SU-DHL-6 (cell line): Measurements from ENCODE around the gene CLSTN2.

Experiments
- H2AFZ ChIP-seq: fragments of 200-600 bp; sonication (generic); 2 replicates; pipeline ENCODE4 v1.6.1; 2014; ENCODE audit warnings: low read depth, mild to moderate bottlenecking, moderate library complexity, mixed read lengths, antibody characterized with exemption, low read length; ENCODE audit not compliant: severe bottlenecking
- H3F3A ChIP-seq: fragments of 200-600 bp; shearing (Covaris generic); 2 replicates; pipeline ENCODE4 v1.6.0; 2016; ENCODE audit warnings: antibody characterized with exemption, mild to moderate bottlenecking; ENCODE audit not compliant: insufficient read depth
- H3K27ac ChIP-seq: fragments of 200-600 bp; sonication (generic); 2 replicates; pipeline ENCODE4 v1.5.1; 2016; ENCODE audit warnings: low read depth, mild to moderate bottlenecking, low read length, moderate library complexity, mixed read lengths
- H3K27me3 ChIP-seq: fragments of 200-600 bp; sonication (generic), shearing (Covaris generic); 2 replicates; pipeline ENCODE4 v1.6.0; 2014; ENCODE audit warnings: mild to moderate bottlenecking, low read length
- H3K36me3 ChIP-seq: fragments of 200-600 bp; sonication (generic); 2 replicates; pipeline ENCODE4 v1.6.1; 2014; ENCODE audit warnings: mild to moderate bottlenecking, low read length, mixed read lengths
- H3K4me2 ChIP-seq: fragments of 300-600, 200-600 bp; shearing (Covaris generic), sonication (generic); 2 replicates; pipeline ENCODE4 v1.6.0; 2014; ENCODE audit warnings: low read length, low read depth, mild to moderate bottlenecking; ENCODE audit not compliant: poor library complexity, severe bottlenecking
- H3K4me3 ChIP-seq: fragments of 200-600 bp; sonication (generic); 2 replicates; pipeline ENCODE4 v1.5.1; 2014; ENCODE audit warnings: antibody characterized with exemption, low read length, mild to moderate bottlenecking, mixed read lengths; ENCODE audit not compliant: insufficient read depth, poor library complexity, severe bottlenecking
- H3K79me2 ChIP-seq: fragments of 200-600 bp; sonication (generic); 2 replicates; pipeline ENCODE4 v1.6.1; 2014; ENCODE audit warnings: mild to moderate bottlenecking, low read length, moderate library complexity; ENCODE audit not compliant: insufficient read depth
- H3K9ac ChIP-seq: fragments of 200-600 bp; sonication (generic); 2 replicates; pipeline ENCODE4 v1.7.0; 2014; ENCODE audit warnings: mild to moderate bottlenecking, low read length
- H3K9me2 ChIP-seq: fragments of 200-600 bp; sonication (generic); replicated peaks from 2 replicates; pipeline ENCODE4 v1.6.1; 2014; ENCODE audit warnings: low read length; ENCODE audit not compliant: insufficient read depth
- H3K9me3 ChIP-seq: fragments of 200-600 bp; sonication (generic); 2 replicates; pipeline ENCODE4 v1.6.1; 2014; ENCODE audit warnings: low read length, mixed read lengths; ENCODE audit not compliant: insufficient read depth
- H4K20me1 ChIP-seq: fragments of 200-600 bp; sonication (generic); 2 replicates; pipeline ENCODE4 v1.6.1; 2014; ENCODE audit warnings: low read depth, mild to moderate bottlenecking, antibody characterized with exemption, low read length, moderate library complexity, mixed read lengths
- EZH2phosphoT487 ChIP-seq: fragments of 200-600 bp; sonication (generic), shearing (Covaris generic); conservative IDR thresholded peaks from 2 replicates; pipeline ENCODE4 v1.6.1; 2018; ENCODE audit warnings: mild to moderate bottlenecking, antibody characterized with exemption, low read length, moderate library complexity, mixed read lengths
- TF ChIP-seq, protein P1 (sequence below): fragments of 200-600 bp; sonication (generic); IDR thresholded peaks from one replicate; pipeline ENCODE4 v1.5.1; 2017; ENCODE audit warnings: antibody characterized with exemption, mild to moderate bottlenecking, low read length, moderate library complexity; ENCODE audit not compliant: insufficient read depth, poor library complexity, severe bottlenecking

Gene CLSTN2

DNA sequence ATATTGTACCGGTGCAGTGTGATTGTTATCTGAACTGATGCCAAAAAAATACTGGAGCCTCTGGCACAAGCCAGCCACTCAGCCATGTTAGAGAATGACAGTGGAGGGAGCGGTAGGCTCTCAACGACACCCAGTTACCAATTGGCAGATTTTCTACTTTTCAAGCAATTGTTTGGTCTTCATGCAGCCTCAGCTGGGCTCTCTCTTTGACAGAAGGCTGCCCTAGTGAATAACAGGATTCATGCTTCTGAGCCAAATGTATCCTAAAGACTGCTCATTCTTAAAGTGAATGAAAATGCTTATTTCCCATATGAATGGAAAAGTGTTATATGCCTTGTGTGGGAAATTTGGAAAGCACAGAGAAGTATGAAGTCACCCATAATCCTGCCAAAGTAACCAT, 481.7 kb downstream of the CLSTN2 start:
- Histone ChIP-seq H3K9ac (no peak overlapping the region), H2AFZ (no peak overlapping the region), H3K27ac (no peak overlapping the region), H3K79me2 (no peaks in the 10 kb centered on the region), H3K27me3 (no peaks in the 10 kb centered on the region), H3K9me2 (no peaks in the 10 kb centered on the region), H3K36me3 (no peaks in the 10 kb centered on the region), H3K4me2 (no peak overlapping the region), H4K20me1 (no peaks in the 10 kb centered on the region), H3K9me3 (no peaks in the 10 kb centered on the region), H3K4me3 (no peak overlapping the region), H3F3A (no peaks in the 10 kb centered on the region)
- TF ChIP-seq, protein P1, sequence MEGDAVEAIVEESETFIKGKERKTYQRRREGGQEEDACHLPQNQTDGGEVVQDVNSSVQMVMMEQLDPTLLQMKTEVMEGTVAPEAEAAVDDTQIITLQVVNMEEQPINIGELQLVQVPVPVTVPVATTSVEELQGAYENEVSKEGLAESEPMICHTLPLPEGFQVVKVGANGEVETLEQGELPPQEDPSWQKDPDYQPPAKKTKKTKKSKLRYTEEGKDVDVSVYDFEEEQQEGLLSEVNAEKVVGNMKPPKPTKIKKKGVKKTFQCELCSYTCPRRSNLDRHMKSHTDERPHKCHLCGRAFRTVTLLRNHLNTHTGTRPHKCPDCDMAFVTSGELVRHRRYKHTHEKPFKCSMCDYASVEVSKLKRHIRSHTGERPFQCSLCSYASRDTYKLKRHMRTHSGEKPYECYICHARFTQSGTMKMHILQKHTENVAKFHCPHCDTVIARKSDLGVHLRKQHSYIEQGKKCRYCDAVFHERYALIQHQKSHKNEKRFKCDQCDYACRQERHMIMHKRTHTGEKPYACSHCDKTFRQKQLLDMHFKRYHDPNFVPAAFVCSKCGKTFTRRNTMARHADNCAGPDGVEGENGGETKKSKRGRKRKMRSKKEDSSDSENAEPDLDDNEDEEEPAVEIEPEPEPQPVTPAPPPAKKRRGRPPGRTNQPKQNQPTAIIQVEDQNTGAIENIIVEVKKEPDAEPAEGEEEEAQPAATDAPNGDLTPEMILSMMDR = no peak
- TF ChIP-seq EZH2phosphoT487 = no peak

DNA sequence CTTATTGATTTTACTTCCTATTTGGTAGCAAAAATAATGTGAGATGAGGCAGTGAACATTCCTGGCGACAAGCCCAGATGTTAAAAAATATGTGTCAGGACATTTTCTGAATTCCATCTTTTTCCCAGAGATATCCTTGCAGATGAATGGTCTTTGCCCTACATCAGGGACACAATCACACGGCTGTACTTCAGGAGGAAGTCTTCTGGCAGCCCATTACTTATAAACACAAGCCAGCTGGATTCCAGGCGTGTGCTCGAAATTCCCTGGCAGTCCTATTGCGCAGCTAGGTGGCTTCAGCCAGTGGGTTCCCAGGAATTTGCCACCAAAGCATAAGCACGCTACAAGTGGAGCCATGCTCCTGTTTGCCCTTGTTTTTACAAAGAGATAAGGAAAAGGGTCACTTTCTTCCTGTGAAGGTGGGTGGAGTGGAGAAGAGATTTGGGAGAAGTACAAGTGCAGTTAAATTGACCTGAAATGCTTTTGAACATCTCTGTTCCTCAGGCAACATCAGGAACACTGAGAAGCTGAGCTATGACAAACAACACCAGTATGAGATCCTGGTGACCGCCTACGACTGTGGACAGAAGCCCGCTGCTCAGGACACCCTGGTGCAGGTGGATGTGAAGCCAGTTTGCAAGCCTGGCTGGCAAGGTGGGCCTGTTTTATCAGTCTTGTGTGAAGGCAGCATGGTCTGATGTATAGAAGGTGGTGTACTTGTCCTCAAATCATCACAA, 485.8 kb downstream of the CLSTN2 start:
- TF ChIP-seq EZH2phosphoT487 = no peak
- TF ChIP-seq, protein P1 = no peak
- no peak overlapping the region for H3K4me2 ChIP-seq
- H2AFZ ChIP-seq = no peak overlapping the region
- H3K27me3 ChIP-seq = no peaks in the 10 kb centered on the region
- H4K20me1 ChIP-seq = no peaks in the 10 kb centered on the region
- H3K79me2 ChIP-seq = no peaks in the 10 kb centered on the region
- H3F3A ChIP-seq = no peaks in the 10 kb centered on the region
- H3K4me3 ChIP-seq = no peak overlapping the region
- no peaks in the 10 kb centered on the region for H3K9me3 ChIP-seq
- no peaks in the 10 kb centered on the region for H3K9me2 ChIP-seq
- no peak overlapping the region for H3K9ac ChIP-seq
- H3K27ac ChIP-seq = no peak overlapping the region
- H3K36me3 ChIP-seq = no peaks in the 10 kb centered on the region

DNA sequence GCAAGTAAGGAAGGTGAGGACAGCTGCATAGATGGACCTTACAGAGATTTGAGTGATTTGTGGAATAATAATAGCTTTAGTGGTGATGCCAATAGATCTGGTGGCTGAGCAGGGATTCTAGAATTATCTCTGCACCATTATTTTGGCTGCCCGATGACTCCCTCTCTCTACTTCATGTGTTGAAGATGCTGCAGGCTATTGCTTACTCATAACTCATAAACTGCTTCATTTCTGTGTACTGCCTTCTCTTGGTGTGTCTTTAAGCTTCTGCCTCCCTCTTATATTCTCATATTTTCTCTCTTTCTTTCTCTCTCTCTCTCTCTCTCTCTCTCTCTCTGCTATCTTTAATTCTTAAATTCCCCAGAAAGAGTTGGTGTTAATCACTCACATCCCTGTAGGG, 486.9 kb downstream of the CLSTN2 start:
- no peak overlapping the region for H3K4me2 ChIP-seq

More for the DNA sequence above, 486.9 kb downstream of the CLSTN2 start:
- Histone ChIP-seq H4K20me1 (no peaks in the 10 kb centered on the region), H3F3A (no peaks in the 10 kb centered on the region), H3K27me3 (no peaks in the 10 kb centered on the region), H3K4me3 (no peak overlapping the region), H3K9me2 (no peaks in the 10 kb centered on the region), H3K27ac (no peak overlapping the region), H3K9me3 (no peaks in the 10 kb centered on the region), H3K79me2 (no peaks in the 10 kb centered on the region), H2AFZ (no peak overlapping the region), H3K9ac (no peak overlapping the region), H3K36me3 (no peaks in the 10 kb centered on the region)
- TF ChIP-seq, protein P1 = no peak
- no peak for TF ChIP-seq EZH2phosphoT487
